Gastroesophageal sphincter (tissue), 3 donors: ENCODE results near the gene LINS1.

ENCODE experiments used
- CTCF ChIP-seq, 4 experiments: fragments of 200-600 bp in 2 of 4; fragments of 450-650 bp in 2 of 4; sonication (generic) in 1 of 4; IDR thresholded peaks; one replicate each; pipeline ENCODE4 v1.5.1; 2017 to 2019; ENCODE audit warnings: antibody characterized with exemption in 4 of 4, mild to moderate bottlenecking in 2 of 4, moderate library complexity in 2 of 4
- POLR2A ChIP-seq, 2 donors: fragments of 450-650 bp; IDR thresholded peaks; one replicate each; pipeline ENCODE4 v1.6.1; 2017; ENCODE audit warnings: antibody characterized with exemption in 2 of 2, mild to moderate bottlenecking in 2 of 2, moderate library complexity in 1 of 2
- POLR2AphosphoS5 ChIP-seq: sonication (generic); formaldehyde crosslinking; IDR thresholded peaks from one replicate; pipeline ENCODE4 v1.6.1; 2017; ENCODE audit warnings: antibody characterized with exemption

GRCh38 chr15:100565591-100565990 is 36.4 kb downstream of the LINS1 start:
- no peak for TF ChIP-seq CTCF (IDR thresholded peaks at IDR 0.05)
- TF ChIP-seq POLR2A (IDR thresholded peaks at IDR 0.05): no peak
- no peak for TF ChIP-seq POLR2AphosphoS5
